ENCODE results near the gene ARHGAP26. TPM values are rescaled to one million over a fixed set of nuclear protein-coding genes. Genes with fewer than 3 reads are reported as not detected.
A peak's percentile ranks its signal among the peaks of the same experiment; 100 is the strongest.

The ARHGAP26 gene
- total RNA-seq, 5 donors from 2014 or later (not counting 1 experiment from before 2014, with no cell fraction given) = 22.8 to 49.3 (median 28.3) TPM

- Histone ChIP-seq H3K36me3 (ENCODE audit: control insufficient read depth in 2 of 2, extremely low read depth in 1 of 2, insufficient read depth in 1 of 2, low read length in 1 of 2) (no peaks in the 10 kb centered on the region), H3K9me3 (no peaks in the 10 kb centered on the region), H3K4me1 (ENCODE audit: control insufficient read depth in 1 of 2, extremely low read depth in 1 of 2, insufficient read depth in 2 of 2, low read length in 2 of 2) (peaks cover 7 to 31% of the 10 kb centered on the region in 2 experiments), H3K27me3 (replicated peaks in 1 of 2; ENCODE audit: control insufficient read depth in 2 of 2, extremely low read depth in 1 of 2, insufficient read depth in 2 of 2, low read length in 1 of 2) (no peaks in the 10 kb centered on the region), H3K27ac (ENCODE audit: low read length) (no peak overlapping the region), H3K4me3 (ENCODE audit: control insufficient read depth in 1 of 2, extremely low read depth in 1 of 2, low read length in 1 of 2) (no peak overlapping the region)
- Mint-ChIP-seq H3K36me3 (no peaks in the 10 kb centered on the region), H3K4me3 (peak overlapping the region in 1 of 3 donors; percentile 54), H3K4me1 (peaks cover 57 to 68% (median 61%) of the 10 kb centered on the region in 3 donors), H3K9me3 (no peaks in the 10 kb centered on the region), H3K27ac (peak overlapping the region; percentile 82 to 84), H3K27me3 (no peaks in the 10 kb centered on the region)
- 67% methylated on average over 3 of the region's 5 CpGs for WGBS (ENCODE audit: insufficient coverage)
- POLR2A ChIA-PET = interaction anchor here in 1 of 2 donors (0.7 kb wide), 1 partner anchor 1198 kb away, joined by 3 read pairs; no protein-coding TSS in a partner anchor
- peak in 1 of 4 experiments; percentile 24 for ATAC-seq (replicated peaks in 1 of 4)
- CTCF ChIA-PET = interaction anchor here (0.6 to 2.5 kb wide), 6 partner anchors 25 to 206 kb away, joined by 3 to 10 read pairs (median 5); partner anchors contain the start of gene ARHGAP26 (in 1 of the 2)
- no peak for DNase-seq
These were observed 93.7 kb downstream of the ARHGAP26 start for GRCh38 chr5:142863856-142864255.

GRCh38 chr5:142864290-142865260, 94.4 kb downstream of the ARHGAP26 start:
- no peaks in the 10 kb centered on the region for H3K36me3 ChIP-seq (ENCODE audit: control insufficient read depth in 2 of 2, extremely low read depth in 1 of 2, insufficient read depth in 1 of 2, low read length in 1 of 2)
- Mint-ChIP-seq H3K27me3 (no peaks in the 10 kb centered on the region), H3K9me3 (no peaks in the 10 kb centered on the region), H3K27ac (peak overlapping the region; percentile 82 to 84), H3K4me3 (peak overlapping the region in 2 of 3 donors; percentile 10 to 54), H3K4me1 (peaks cover 55 to 65% (median 58%) of the 10 kb centered on the region in 3 donors), H3K36me3 (no peaks in the 10 kb centered on the region)
- 71% methylated on average over 3 of the region's 13 CpGs for WGBS (ENCODE audit: insufficient coverage)
- no peak overlapping the region for H3K27ac ChIP-seq (ENCODE audit: low read length)
- ATAC-seq (replicated peaks in 1 of 4) = peak in 1 of 4 experiments; percentile 64
- POLR2A ChIA-PET = interaction anchor here in 1 of 2 donors (0.7 kb wide), 1 partner anchor 1199 kb away, joined by 3 read pairs; no protein-coding TSS in a partner anchor
- H3K4me3 ChIP-seq (ENCODE audit: control insufficient read depth in 1 of 2, extremely low read depth in 1 of 2, low read length in 1 of 2) = no peak overlapping the region
- CTCF ChIA-PET = interaction anchor here (0.5 to 1.6 kb wide), 13 partner anchors 13 to 1397 kb away, joined by 3 to 13 read pairs (median 3); partner anchors contain the start of gene ARHGAP26 (in 1 of the 2)
- no peaks in the 10 kb centered on the region for H3K27me3 ChIP-seq (replicated peaks in 1 of 2; ENCODE audit: control insufficient read depth in 2 of 2, extremely low read depth in 1 of 2, insufficient read depth in 2 of 2, low read length in 1 of 2)
- peak in 1 of 35 experiments; percentile 26 for DNase-seq
- peaks cover 7 to 31% of the 10 kb centered on the region in 2 experiments for H3K4me1 ChIP-seq (ENCODE audit: control insufficient read depth in 1 of 2, extremely low read depth in 1 of 2, insufficient read depth in 2 of 2, low read length in 2 of 2)
- H3K9me3 ChIP-seq = no peaks in the 10 kb centered on the region

GRCh38 chr5:142865631-142866030, 95.5 kb downstream of the ARHGAP26 start:
- CTCF ChIA-PET = interaction anchor here (0.5 to 1.6 kb wide), 11 partner anchors 10 to 1396 kb away, joined by 3 to 13 read pairs (median 4); no protein-coding TSS in a partner anchor
- H3K4me3 Mint-ChIP-seq = no peak overlapping the region
- no peak overlapping the region for H3K27ac ChIP-seq (ENCODE audit: low read length)
- H3K4me1 Mint-ChIP-seq = peaks cover 53 to 66% (median 60%) of the 10 kb centered on the region in 3 donors
- POLR2A ChIA-PET = no interaction called here
- no peak for DNase-seq
- no peaks in the 10 kb centered on the region for H3K9me3 Mint-ChIP-seq
- no peaks in the 10 kb centered on the region for H3K27me3 ChIP-seq (replicated peaks in 1 of 2; ENCODE audit: control insufficient read depth in 2 of 2, extremely low read depth in 1 of 2, insufficient read depth in 2 of 2, low read length in 1 of 2)
- H3K4me1 ChIP-seq (ENCODE audit: control insufficient read depth in 1 of 2, extremely low read depth in 1 of 2, insufficient read depth in 2 of 2, low read length in 2 of 2) = peaks cover 7 to 23% of the 10 kb centered on the region in 2 experiments
- H3K36me3 ChIP-seq (ENCODE audit: control insufficient read depth in 2 of 2, extremely low read depth in 1 of 2, insufficient read depth in 1 of 2, low read length in 1 of 2) = no peaks in the 10 kb centered on the region
- H3K36me3 Mint-ChIP-seq = no peaks in the 10 kb centered on the region
- H3K27ac Mint-ChIP-seq = no peak overlapping the region
- H3K27me3 Mint-ChIP-seq = no peaks in the 10 kb centered on the region
- no peak overlapping the region for H3K4me3 ChIP-seq (ENCODE audit: control insufficient read depth in 1 of 2, extremely low read depth in 1 of 2, low read length in 1 of 2)
- no peak for ATAC-seq (replicated peaks in 1 of 4)
- 100% methylated on average over 4 of the region's 4 CpGs for WGBS (ENCODE audit: insufficient coverage)
- no peaks in the 10 kb centered on the region for H3K9me3 ChIP-seq

- peaks cover 49 to 60% (median 51%) of the 10 kb centered on the region in 3 donors for H3K4me1 Mint-ChIP-seq
- no peaks in the 10 kb centered on the region for H3K36me3 Mint-ChIP-seq
- peak; percentile 71 to 82 (median 74) for ATAC-seq (replicated peaks in 1 of 4)
- Histone ChIP-seq H3K27ac (ENCODE audit: low read length) (no peak overlapping the region), H3K27me3 (replicated peaks in 1 of 2; ENCODE audit: control insufficient read depth in 2 of 2, extremely low read depth in 1 of 2, insufficient read depth in 2 of 2, low read length in 1 of 2) (no peaks in the 10 kb centered on the region), H3K4me1 (ENCODE audit: control insufficient read depth in 1 of 2, extremely low read depth in 1 of 2, insufficient read depth in 2 of 2, low read length in 2 of 2) (peaks cover 7 to 18% of the 10 kb centered on the region in 2 experiments), H3K9me3 (no peaks in the 10 kb centered on the region), H3K36me3 (ENCODE audit: control insufficient read depth in 2 of 2, extremely low read depth in 1 of 2, insufficient read depth in 1 of 2, low read length in 1 of 2) (no peaks in the 10 kb centered on the region), H3K4me3 (ENCODE audit: control insufficient read depth in 1 of 2, extremely low read depth in 1 of 2, low read length in 1 of 2) (no peak overlapping the region)
- WGBS (ENCODE audit: insufficient coverage) = 21% methylated on average over 4 of the region's 10 CpGs
- peak in 30 of 35 experiments; percentile 9 to 76 (median 28) for DNase-seq
- H3K27me3 Mint-ChIP-seq = no peaks in the 10 kb centered on the region
- POLR2A ChIA-PET = interaction anchor here (0.6 kb wide), 2 partner anchors 292 to 895 kb away, joined by 3 to 9 read pairs; no protein-coding TSS in a partner anchor
- no peak overlapping the region for H3K4me3 Mint-ChIP-seq
- CTCF ChIA-PET = interaction anchor here (0.6 to 2.3 kb wide), 24 partner anchors 9 to 514 kb away, joined by 3 to 33 read pairs (median 4); partner anchors contain the start of gene ARHGAP26 (in 1 of the 2)
- no peaks in the 10 kb centered on the region for H3K9me3 Mint-ChIP-seq
- no peak overlapping the region for H3K27ac Mint-ChIP-seq
These were observed 96.5 kb downstream of the ARHGAP26 start for GRCh38 chr5:142866563-142867275.

DNA sequence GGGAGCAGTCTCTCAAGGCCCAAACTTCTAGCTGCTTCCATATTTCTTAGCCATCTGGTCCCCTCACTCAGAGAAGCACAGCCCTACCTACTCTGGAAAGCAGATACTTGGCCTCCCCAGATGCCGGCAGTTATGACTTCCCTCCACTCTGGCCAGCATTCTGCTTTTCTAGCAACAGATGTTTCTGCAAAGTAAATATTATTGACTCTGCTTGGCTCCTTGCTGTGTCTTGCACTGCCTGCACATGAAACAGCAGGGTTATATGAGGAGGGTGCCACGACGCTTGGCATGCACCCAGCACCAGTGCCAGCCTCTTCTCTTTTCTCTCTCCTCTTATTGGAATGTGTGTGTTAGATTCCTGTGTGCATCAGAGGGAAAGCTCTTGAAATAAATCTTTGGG, 99.7 kb downstream of the ARHGAP26 start:
- Mint-ChIP-seq H3K9me3 (no peaks in the 10 kb centered on the region), H3K27ac (no peak overlapping the region), H3K4me3 (no peak overlapping the region), H3K4me1 (peaks cover 28 to 34% (median 29%) of the 10 kb centered on the region in 3 donors), H3K36me3 (no peaks in the 10 kb centered on the region), H3K27me3 (no peaks in the 10 kb centered on the region)
- peaks cover 0 to 2% of the 10 kb centered on the region in 2 donors for H3K36me3 ChIP-seq (ENCODE audit: control insufficient read depth in 2 of 2, extremely low read depth in 1 of 2, insufficient read depth in 1 of 2, low read length in 1 of 2)
- peaks cover 0 to 8% of the 10 kb centered on the region in 2 experiments for H3K4me1 ChIP-seq (ENCODE audit: control insufficient read depth in 1 of 2, extremely low read depth in 1 of 2, insufficient read depth in 2 of 2, low read length in 2 of 2)
- H3K9me3 ChIP-seq = no peaks in the 10 kb centered on the region
- no peak for ATAC-seq (replicated peaks in 1 of 4)
- H3K4me3 ChIP-seq (ENCODE audit: control insufficient read depth in 1 of 2, extremely low read depth in 1 of 2, low read length in 1 of 2) = no peak overlapping the region
- H3K27me3 ChIP-seq (replicated peaks in 1 of 2; ENCODE audit: control insufficient read depth in 2 of 2, extremely low read depth in 1 of 2, insufficient read depth in 2 of 2, low read length in 1 of 2) = no peaks in the 10 kb centered on the region
- POLR2A ChIA-PET = interaction anchor here in 1 of 2 donors (0.6 kb wide), 1 partner anchor 30 kb away, joined by 4 read pairs; no protein-coding TSS in a partner anchor
- CTCF ChIA-PET = interaction anchor here (0.5 to 2.1 kb wide), 9 partner anchors 8 to 214 kb away, joined by 4 to 8 read pairs (median 4); partner anchors contain the start of gene ARHGAP26 (in 1 of the 2)
- DNase-seq = no peak
- H3K27ac ChIP-seq (ENCODE audit: low read length) = no peak overlapping the region
- 89% methylated on average over 1 of the region's 3 CpGs for WGBS (ENCODE audit: insufficient coverage)
